DMS79 treated with DMSO at 0.1 percent for 48 hours (cell line): ENCODE measurements around the gene OR2T11.
"Not testable (repeated sequence)": the region's sequence is repeated elsewhere in the genome, so short reads cannot be mapped to it uniquely, and the experiment has no call there.

ENCODE experiments used
- DNase-seq: peaks from one replicate; lab custom pipeline; 2025; lab: John Stamatoyannopoulos, UW

Gene OR2T11

DNA sequence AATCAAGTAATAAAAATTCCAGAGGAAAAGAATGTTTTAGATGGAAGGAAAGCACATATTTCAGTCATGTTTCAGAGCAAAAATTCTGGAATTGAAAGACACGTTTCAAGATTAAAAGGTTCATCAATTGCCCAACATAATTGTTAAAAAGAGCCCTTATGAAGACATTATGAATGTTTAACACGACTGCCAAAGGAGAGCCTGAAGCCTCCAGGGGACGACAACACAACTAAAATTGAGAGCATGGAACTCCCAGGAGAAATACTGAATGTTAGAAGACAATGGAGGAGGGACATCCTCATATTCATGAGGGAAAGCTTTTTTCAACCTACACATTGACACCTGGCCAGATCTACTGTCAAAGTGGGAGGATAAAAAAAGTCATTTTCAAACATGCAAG is 16.0 kb downstream of the OR2T11 start:
- peak; percentile 3 for DNase-seq

- DNase-seq, result no peak
These were observed 16.8 kb downstream of the OR2T11 start for GRCh38 chr1:248618119-248618518.

- no peak for DNase-seq
These were observed 21.1 kb downstream of the OR2T11 start for GRCh38 chr1:248613742-248614141.

DNA sequence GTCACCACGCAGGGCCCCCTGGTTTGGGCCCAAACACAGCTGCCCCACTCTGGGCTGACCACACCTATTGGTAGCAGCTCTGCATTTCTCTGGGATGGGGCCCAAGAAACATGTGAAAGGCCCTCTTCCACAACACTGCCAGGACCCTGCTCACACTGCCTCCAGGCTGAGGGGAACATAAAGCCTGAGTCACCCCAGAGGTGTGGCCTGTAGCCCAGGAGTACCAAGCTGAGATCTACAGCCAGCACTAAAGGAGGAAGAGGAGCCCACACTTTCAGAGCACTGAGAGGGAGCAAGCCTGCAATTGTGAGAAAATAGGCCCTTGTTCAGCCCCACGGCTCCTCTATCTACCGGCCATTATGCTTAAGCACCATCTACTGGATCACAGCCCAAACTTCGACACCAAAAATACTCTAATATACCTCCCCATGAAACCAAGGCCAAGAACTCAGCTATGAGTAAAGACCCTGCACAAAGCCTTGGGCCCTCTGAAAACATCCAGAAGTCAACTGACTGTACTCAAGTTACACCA is 22.9 kb downstream of the OR2T11 start:
- no peak for DNase-seq

DNA sequence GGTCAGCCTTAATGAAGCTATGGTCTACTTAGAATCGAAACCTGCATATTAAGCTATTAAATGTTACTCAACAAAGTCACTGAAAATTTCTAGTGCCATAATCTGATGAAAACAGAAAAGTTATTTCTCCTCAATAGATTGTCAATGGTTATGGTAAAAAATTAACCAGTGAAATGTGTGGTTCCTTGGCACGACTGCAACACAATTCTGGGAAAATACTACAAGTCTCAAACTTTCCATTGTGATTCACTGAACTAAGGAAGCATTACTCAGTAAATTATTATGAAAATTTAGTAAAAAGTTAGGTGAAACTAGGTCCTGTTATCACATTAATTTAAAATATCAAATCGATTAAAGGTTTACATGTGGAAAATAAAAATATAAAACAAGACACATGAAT is 24.6 kb downstream of the OR2T11 start:
- DNase-seq, result no peak

DNA sequence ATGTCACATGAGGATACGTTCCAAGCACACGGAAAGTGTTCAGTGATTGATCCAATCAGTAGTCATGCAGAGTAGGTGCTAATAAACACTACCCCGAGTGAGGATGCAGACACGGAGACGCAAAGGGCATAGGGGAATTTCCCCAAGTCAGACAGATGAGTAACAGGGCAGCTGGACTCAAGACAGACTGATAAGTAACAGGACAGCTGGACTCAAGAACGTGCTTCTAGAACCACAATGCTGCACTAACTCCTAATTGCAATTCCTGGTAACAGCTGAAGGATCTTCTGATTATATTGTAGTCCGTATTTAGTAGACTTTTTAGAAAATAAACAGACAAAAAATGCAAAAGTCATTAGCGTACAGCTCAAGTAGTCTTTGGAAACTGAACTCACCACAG is 35.5 kb downstream of the OR2T11 start:
- no peak for DNase-seq

- DNase-seq, result no peak
These were observed 37.3 kb downstream of the OR2T11 start, which contains the start of gene OR2T10 for GRCh38 chr1:248597589-248597988. Gene OR2T10, minus strand, starts transcription at chr1:248597700. Its CDS starts 3,932 bp downstream, at chr1:248593768.

DNA sequence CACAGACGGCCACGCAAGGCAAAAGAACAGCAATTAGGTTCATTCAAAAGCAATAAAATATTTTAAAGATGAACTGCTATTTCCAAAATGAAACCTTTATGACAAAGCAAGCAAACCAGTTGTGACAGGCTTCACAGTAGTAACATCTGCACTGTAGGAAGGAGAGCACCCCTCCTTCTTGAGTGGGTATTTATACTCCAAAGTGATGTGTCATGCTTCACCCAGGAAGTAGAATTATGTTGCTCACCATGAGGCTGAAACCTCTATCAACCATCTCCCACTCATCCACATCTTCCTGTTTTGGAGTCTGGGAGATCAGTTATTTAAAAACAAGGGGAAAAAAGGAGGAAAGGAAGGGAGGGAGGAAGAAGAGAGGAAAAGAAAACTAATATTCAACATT is 38.3 kb downstream of the OR2T11 start:
- DNase-seq, result no peak

DNA sequence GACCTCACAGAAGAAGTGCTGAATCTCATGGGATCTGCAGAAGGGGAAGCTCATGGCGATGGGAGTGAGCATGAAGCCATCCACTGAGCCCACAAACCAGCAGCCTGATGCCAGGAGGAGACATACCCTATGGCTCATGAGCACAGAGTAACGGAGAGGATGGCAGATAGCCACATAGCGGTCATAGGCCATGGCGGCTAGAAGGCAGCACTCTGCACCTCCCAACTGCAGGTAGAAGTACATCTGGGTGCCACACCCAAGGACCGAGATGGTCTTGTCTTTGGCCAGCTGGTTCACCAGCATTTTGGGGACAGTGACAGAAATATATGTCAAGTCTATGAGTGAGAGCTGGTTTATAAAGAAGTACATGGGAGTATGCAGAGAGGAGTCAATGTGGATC is 41.7 kb downstream of the OR2T11 start:
- no peak for DNase-seq

GRCh38 chr1:248592655-248593054 is 42.2 kb downstream of the OR2T11 start:
- no peak for DNase-seq

- DNase-seq, result no peak
These were observed 44.8 kb downstream of the OR2T11 start for GRCh38 chr1:248590055-248590454.

GRCh38 chr1:248589334-248589733 is 45.6 kb downstream of the OR2T11 start:
- no peak for DNase-seq

DNA sequence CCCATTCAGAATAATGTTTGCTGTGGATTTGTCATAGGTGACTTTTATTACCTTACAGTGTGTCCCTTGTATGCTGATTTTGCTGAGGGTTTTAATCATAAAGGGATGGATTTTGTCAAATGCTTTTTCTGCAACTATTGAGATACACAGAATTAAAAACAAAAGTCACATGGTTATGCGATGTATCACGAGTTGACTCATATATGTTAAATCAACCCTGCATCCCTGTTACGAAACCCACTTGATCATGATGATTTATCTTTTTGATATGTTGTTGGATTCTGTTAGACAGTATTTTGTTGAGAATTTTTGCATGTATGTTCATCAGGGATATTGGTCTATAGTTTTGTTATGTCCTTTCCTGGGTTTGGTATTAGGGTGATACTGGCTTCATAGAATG is 49.6 kb downstream of the OR2T11 start:
- DNase-seq, result no peak

DNA sequence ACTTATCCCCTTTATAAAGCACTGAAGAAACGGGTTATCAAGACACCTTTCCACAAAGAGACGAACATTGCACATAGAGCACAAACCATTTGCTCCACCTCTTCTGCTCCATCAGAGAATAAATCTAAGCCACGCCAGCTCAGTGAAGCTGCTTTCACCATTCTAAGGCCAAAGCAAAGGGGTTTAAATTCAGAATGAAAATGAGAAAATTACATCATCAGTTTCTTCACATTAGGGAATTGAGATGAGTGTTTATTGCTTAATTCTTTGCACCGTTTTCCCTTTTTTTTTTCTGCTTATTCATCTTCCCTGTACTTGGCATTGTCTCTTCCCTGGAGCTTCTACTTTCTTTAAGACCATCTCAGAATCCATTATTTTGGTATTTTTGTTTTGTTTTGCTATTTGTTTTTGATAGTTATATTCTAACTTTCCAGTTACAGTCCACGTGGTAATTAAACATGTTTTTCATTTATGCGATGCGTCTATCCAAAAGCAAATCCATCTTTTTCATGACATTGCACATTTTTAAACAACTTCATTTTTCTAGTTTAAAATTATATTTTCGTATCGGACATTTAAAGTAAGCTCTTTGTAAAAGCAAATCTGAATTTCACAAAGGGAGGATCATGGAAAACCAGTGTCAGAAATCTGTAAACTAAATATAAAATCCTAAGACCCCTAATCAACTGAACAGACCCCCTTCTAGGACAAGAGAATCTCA is 58.5 kb downstream of the OR2T11 start:
- no peak for DNase-seq

DNA sequence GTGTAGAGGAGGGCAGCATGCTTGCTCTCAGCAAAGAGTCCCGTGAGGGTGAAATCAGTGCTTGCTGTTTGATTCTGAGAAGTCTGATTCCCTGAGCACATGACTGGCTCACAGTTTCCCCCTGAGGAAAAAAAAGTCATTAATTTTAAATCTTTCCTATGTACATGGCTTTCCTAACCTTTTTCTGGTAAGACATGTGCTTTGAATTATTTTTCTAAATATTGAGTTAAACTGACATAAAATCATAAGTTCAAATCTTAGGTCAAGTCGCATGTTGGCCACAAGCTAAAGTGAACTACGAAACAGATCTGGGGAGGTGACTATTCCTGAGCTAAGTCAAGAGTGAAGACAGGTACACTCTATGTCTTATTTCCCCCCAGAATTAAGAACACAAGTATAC is 60.2 kb downstream of the OR2T11 start, which contains the start of gene OR2T34:
OR2T34 (minus strand) TSS at position 101 of the 400 bp plus-strand sequence; CDS start at position 101, 0 bp downstream.
- not testable (repeated sequence) for DNase-seq

DNA sequence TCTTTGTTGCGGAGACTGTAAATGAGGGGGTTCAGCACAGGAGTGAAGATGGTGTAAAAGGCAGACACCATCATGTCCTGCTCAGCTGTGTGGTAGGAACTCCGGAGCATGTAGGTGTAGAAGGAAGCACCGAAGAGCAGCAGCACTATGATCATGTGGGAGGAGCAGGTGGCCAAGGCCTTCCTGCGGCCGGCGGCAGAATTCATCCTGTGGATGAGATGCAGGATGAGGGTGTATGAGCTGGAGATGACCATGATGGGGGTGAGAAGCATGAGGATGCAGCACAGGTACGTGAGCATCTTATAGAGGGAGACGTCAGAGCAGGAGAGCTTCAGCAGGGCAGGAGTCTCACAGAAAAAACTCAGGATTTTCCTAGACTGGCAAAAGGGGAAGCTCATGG is 61.0 kb downstream of the OR2T11 start:
- not testable (repeated sequence) for DNase-seq
